Effector memory CD8-positive, alpha-beta T cell (primary cell): ENCODE measurements around the gene PHKG1.
A peak's percentile ranks its signal among the peaks of the same experiment; 100 is the strongest.
"Not testable (repeated sequence)": the region's sequence is repeated elsewhere in the genome, so short reads cannot be mapped to it uniquely, and the experiment has no call there.

ENCODE experiments used
- ATAC-seq: fragments of 150-1000 bp; cut with Tn5 transposase; replicated peaks from 2 replicates; pipeline ENCODE4 v1.10.0; 2021; ENCODE audit warnings: mild to moderate bottlenecking, moderate library complexity
- DNase-seq, 3 experiments: peaks; one replicate each; pipeline ENCODE4 v3.0.0; 2021
- H3K27ac Mint-ChIP-seq, 2 donors: one replicate each; pipeline ENCODE4 v1.8.0; 2022; ENCODE audit warnings: mild to moderate bottlenecking in 2 of 2, mixed read lengths in 2 of 2, moderate library complexity in 2 of 2
- H3K27me3 Mint-ChIP-seq, 2 donors: one replicate each; pipeline ENCODE4 v1.8.0; 2022; ENCODE audit warnings: mixed read lengths in 2 of 2
- H3K36me3 Mint-ChIP-seq: one replicate; pipeline ENCODE4 v1.8.0; 2022; ENCODE audit warnings: mild to moderate bottlenecking, moderate library complexity, mixed read lengths; ENCODE audit not compliant: insufficient read depth
- H3K4me1 Mint-ChIP-seq, 2 donors: one replicate each; pipeline ENCODE4 v1.8.0; 2022; ENCODE audit warnings: low read depth in 2 of 2, mixed read lengths in 2 of 2
- H3K4me3 Mint-ChIP-seq, 2 donors: one replicate each; pipeline ENCODE4 v1.8.0; 2022; ENCODE audit warnings: mild to moderate bottlenecking in 2 of 2, mixed read lengths in 2 of 2, moderate library complexity in 2 of 2
- H3K9me3 Mint-ChIP-seq, 2 donors: one replicate each; pipeline ENCODE4 v1.8.0; 2022; ENCODE audit warnings: mixed read lengths in 2 of 2

Gene PHKG1

DNA sequence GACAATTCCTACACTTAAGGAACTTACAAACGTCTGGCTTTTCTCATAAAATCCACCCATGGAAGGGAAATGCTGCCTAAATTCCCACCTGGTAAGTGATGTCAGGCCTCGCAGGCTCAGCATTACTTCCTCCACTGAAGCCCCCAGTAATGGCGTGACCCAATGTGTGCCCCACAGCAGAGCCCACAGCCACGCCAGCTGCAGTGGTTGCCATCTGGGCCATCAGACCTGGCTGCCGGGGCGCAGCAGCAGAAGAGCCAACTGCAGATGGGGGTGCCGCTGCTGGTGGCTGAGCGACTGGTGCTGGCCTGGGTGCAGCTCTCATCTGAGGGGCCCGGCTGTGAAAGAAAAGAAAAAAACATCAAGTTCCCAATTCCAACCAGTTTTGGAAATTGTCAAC, 11.4 kb upstream of the PHKG1 start:
- not testable (repeated sequence) for H3K27me3 Mint-ChIP-seq, H3K27ac Mint-ChIP-seq, ATAC-seq, H3K9me3 Mint-ChIP-seq, DNase-seq
- Mint-ChIP-seq H3K36me3 (peaks cover 73% of the 10 kb centered on the region), H3K4me1 (peaks cover 16 to 30% of the 10 kb centered on the region in 2 donors), H3K4me3 (peak overlapping the region in 1 of 2 donors; percentile 5)

DNA sequence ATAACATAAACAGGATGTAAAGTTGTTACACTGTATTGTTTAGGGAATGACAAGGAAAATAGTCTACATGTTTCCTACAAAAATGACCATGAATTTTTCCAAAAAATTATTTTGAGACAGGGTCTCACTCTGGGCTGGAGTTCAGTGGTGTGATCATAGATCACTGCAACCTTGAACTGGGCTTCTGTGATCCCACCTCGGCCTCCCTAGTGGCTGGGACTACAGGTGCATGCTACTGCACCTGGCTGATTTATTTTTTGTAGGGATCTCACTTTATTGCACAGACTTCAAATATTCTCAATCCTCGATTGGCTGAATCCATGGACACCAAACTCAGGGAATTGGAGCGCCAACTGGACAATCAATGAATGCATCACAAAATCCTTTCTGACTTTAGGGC, 6.9 kb upstream of the PHKG1 start:
- H3K27ac Mint-ChIP-seq: peak overlapping the region in 1 of 2 donors; percentile 49
- H3K4me3 Mint-ChIP-seq: no peak overlapping the region
- H3K9me3 Mint-ChIP-seq: no peaks in the 10 kb centered on the region
- DNase-seq: no peak
- H3K36me3 Mint-ChIP-seq: peaks cover 71% of the 10 kb centered on the region
- ATAC-seq: no peak
- no peaks in the 10 kb centered on the region for H3K27me3 Mint-ChIP-seq
- peaks cover 2 to 9% of the 10 kb centered on the region in 2 donors for H3K4me1 Mint-ChIP-seq

DNA sequence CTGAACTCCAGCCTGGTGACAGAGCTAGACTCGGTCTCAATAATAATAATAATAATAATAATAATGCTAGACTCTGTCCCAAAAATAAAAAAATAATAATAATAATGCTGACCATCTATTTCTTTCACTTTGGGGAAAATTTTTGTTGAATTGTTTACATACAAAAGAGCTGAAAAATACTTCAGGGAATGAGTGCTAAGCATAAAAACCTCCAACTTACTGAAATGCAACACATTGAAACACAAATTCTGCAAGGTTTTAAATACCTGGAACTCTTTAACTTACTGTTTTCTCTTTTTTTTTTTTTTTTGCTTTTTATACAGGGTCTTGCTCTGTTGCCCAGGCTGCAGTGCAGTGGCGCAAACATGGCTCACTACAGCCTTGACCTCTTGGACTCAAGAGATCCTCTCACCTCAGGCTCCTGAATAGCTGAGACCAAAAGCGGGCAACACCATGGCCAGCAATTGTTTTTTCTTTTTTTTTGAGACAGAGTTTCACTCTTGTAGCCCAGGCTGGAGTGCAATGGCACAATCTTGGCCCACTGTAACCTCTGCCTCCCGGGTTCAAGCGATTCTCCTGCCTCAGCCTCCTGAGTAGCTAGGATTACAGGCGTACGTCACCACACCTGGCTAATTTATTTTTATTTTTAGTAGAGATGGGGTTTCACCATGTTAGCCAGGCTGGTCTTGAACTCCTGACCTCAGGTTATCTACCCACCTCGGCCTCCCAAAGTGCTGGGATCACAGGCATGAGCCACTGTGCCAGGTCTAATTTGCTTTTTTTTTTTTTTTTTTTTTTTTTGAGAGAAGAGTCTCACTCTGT, 5.6 kb upstream of the PHKG1 start:
- H3K27me3 Mint-ChIP-seq, DNase-seq, ATAC-seq, H3K4me1 Mint-ChIP-seq, H3K27ac Mint-ChIP-seq, H3K4me3 Mint-ChIP-seq, H3K9me3 Mint-ChIP-seq: not testable (repeated sequence)
- peaks cover 65% of the 10 kb centered on the region for H3K36me3 Mint-ChIP-seq

DNA sequence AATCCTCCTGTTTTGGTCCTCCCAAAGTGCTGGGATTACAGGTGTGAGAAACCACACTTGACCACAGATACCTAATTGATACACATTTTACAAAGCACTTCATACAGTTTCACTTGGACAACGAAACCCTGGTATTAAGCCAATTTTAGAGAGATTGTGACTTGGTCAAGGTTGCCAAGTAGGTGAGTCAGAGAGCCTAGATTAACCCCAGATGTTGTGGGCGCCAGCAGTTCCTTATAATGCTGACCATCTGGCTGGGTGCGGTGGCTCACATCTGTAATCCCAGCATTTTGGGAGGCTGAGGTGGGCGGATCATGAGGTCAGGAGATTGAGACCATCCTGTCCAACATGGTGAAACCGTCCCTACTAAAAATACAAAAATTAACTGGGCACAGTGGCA, 4.9 kb upstream of the PHKG1 start:
- DNase-seq (no peak), ATAC-seq (no peak)
- Mint-ChIP-seq H3K27me3 (no peaks in the 10 kb centered on the region), H3K4me3 (no peak overlapping the region), H3K4me1 (peaks cover 0 to 9% of the 10 kb centered on the region in 2 donors), H3K36me3 (peaks cover 58% of the 10 kb centered on the region), H3K9me3 (no peaks in the 10 kb centered on the region), H3K27ac (peak overlapping the region in 1 of 2 donors; percentile 5)

DNA sequence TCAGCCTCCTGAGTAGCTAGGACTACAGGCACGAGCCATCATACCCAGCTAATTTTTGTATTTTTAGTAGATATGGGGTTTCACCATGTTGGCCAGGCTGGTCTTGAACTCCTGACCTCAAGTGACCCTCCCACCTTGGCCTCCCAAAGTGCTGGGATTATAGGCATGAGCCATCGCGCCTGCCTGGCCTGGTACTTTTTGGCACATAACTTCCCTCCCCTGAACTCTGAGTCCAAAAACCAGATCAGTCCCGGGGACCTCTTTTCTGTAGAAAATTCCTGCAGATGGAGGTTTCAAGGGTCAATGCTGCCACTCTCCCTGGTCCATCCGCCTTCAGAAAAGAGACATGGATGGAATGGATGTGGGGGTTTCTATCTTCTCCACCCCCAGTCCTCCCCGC, 364 bp downstream of the PHKG1 start:
- H3K9me3 Mint-ChIP-seq, H3K4me3 Mint-ChIP-seq, H3K4me1 Mint-ChIP-seq, H3K27me3 Mint-ChIP-seq, H3K27ac Mint-ChIP-seq, DNase-seq, ATAC-seq: not testable (repeated sequence)
- H3K36me3 Mint-ChIP-seq: peaks cover 25% of the 10 kb centered on the region

DNA sequence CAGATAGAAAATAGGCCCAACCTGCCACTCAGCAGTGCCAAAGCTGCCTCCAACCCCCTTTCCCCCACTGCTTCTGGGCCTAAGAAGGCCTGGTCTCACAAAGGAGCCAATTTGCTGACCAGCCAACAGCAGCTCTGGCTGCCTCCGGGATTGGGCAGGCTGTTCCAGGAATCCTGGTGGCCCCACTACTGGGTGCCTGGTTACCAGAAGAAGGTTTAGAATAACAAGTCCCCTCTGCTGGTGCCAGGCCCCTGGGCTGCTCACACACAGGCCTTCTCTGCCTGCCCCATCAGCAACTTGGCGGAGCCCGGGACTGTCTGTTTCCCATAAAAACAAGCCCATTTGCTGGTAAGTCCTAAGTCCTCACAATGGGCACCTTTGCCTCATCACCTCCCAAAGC, 1.2 kb downstream of the PHKG1 start:
- Mint-ChIP-seq H3K27ac (no peak overlapping the region), H3K4me1 (no peaks in the 10 kb centered on the region), H3K36me3 (peaks cover 23% of the 10 kb centered on the region), H3K4me3 (no peak overlapping the region), H3K27me3 (no peaks in the 10 kb centered on the region), H3K9me3 (no peaks in the 10 kb centered on the region)
- DNase-seq: no peak
- no peak for ATAC-seq

DNA sequence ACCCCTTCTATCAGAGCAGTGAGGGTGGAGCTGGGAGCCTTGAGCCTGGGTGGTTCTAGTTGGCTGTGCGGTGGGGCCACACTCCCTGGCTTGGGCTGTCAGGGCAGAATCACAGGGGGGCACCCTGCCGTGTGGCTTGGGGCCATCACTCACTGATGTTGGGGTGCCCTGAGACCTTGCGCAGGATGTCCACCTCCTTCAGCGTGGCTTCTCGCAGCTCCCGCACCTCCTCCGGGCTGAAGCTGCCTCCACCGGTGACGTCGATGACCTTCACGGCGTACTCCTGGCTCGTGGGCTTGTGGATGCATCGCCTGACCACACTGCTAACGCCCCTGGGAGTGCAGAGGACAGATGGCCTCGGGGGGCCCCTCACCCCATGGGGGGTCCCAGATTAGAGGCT, 5.3 kb downstream of the PHKG1 start:
- Mint-ChIP-seq H3K4me1 (no peaks in the 10 kb centered on the region), H3K36me3 (peaks cover 29% of the 10 kb centered on the region), H3K27me3 (no peaks in the 10 kb centered on the region), H3K27ac (no peak overlapping the region), H3K9me3 (no peaks in the 10 kb centered on the region), H3K4me3 (no peak overlapping the region)
- DNase-seq: no peak
- ATAC-seq: no peak

DNA sequence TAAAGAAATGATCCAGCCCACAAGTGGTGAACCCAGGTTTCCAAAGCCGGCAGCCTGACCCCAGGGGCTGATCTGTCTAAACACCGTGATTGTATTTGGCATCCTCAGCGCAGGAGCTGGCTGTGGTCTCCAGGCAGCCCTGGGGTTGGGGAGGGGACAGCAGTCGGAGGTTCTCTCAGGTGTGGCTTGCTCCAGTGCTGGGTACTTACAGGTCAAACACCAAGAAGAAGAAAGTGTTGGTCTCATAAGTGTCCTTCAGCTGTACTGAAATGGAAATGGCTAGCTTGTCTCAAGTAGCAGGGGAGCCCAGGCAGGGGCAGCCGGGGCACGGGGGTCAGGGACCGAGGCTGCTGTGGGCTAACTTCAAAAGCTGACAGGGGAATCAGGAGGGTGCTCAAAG, 6.0 kb downstream of the PHKG1 start:
- Mint-ChIP-seq H3K9me3 (no peaks in the 10 kb centered on the region), H3K27me3 (no peaks in the 10 kb centered on the region), H3K4me3 (no peak overlapping the region), H3K36me3 (peaks cover 35% of the 10 kb centered on the region), H3K4me1 (no peaks in the 10 kb centered on the region), H3K27ac (peak overlapping the region in 1 of 2 donors; percentile 52)
- no peak for DNase-seq
- ATAC-seq: no peak

DNA sequence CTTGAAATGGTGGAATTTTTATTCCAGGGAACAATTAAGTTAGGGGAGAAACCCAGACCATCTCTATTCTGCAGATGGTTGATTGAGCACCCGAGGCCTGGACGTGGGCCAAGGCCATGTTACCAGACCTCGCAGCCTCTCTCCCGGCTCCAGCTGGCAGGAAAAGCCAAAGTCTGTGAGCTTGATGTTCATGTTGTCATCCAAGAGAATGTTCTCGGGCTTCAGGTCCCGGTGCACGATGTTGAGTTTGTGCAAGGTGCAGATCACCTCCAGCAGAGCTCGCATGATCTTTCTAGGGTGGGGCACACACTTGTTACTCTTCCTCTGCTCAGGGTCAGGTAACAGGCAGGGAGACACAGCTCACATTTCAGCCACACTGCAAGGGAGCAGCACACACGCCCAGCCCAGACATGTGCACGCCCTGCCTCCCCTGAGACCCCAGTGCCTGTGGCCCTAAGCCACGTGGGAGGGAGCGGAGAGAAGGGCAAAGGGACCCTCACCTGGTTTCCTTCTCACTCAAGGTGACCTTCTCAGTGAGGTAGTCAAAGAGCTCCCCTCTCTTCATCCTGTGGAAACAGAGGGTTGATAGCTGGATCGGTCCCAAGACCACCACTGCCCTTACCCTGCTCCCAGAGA, 9.5 kb downstream of the PHKG1 start:
- DNase-seq: no peak
- peaks cover 31% of the 10 kb centered on the region for H3K36me3 Mint-ChIP-seq
- no peak overlapping the region for H3K27ac Mint-ChIP-seq
- no peaks in the 10 kb centered on the region for H3K4me1 Mint-ChIP-seq
- ATAC-seq: no peak
- H3K9me3 Mint-ChIP-seq: no peaks in the 10 kb centered on the region
- no peaks in the 10 kb centered on the region for H3K27me3 Mint-ChIP-seq
- no peak overlapping the region for H3K4me3 Mint-ChIP-seq

DNA sequence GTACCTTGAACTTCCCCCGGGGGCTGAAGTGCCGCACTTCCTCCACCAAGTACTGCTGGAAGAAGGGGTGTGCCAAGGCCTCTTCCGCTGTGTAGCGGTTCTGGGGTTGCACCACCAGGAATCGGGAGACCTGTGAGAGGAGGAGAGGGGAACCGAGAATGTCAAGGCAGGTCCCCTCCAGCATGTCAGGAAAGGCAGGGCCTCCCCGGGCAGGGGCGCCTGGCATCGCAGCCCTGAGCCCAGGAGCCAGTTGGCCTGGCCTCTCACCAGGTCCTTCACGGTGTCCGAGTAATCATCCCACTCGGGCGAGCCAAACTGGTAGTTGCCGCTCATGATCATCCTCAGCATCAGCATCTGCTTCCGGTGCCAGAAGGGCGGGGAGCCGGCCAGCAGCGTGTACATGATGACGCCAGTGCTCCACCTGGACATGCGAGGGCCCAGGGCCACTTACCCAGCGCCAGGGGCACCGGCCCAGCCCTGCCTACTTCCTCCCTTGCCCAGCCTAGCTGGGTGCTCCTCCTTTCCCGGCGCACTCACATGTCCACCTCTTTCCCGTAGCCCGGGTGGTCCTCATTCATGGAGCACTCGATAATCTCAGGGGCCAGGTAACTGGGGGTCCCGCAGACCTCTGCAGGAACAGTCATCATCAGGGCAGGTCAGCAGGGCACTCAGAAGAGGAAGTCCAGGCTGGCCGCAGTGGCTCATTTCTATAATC, 11.0 kb downstream of the PHKG1 start:
- Mint-ChIP-seq H3K9me3 (no peaks in the 10 kb centered on the region), H3K4me3 (no peak overlapping the region), H3K4me1 (no peaks in the 10 kb centered on the region), H3K27me3 (no peaks in the 10 kb centered on the region), H3K27ac (no peak overlapping the region), H3K36me3 (peaks cover 25% of the 10 kb centered on the region)
- ATAC-seq (no peak), DNase-seq (no peak)

DNA sequence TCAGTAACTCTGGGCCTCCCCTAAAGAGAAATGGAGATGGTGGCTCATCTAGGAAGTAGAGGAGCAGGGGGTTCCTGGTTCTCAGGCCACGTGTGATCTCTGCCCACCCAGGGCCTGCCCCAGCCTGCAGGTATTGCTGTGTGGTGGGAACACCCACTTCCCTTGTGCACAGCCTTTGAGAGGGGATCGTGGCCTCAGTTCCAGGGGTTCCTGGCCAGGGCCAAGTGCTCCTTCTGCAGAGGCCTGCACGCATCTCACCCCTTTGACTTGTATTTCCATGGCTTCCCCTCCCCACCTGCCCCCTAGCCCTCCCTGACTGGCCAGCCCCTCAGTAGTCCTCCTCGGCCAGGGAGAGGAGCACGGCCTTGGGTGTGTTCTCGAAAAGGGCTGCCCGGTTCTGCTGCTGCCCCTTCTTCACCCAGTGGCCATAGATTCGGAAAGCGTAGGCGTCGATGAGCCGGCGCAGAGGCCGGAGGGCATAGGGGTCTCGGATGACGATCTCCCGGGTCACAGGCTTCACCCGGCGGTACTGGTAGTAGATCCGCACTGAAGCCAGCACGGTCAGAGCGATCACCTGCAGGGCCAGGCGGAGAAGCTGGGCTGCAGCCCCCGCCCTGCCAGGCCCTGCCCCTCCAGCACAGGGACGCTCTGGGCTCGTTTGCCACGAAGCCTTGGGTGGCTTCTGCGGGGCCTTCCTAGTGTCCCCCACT, 11.9 kb downstream of the PHKG1 start:
- not testable (repeated sequence) for H3K27me3 Mint-ChIP-seq, H3K9me3 Mint-ChIP-seq, DNase-seq, ATAC-seq, H3K4me3 Mint-ChIP-seq, H3K27ac Mint-ChIP-seq, H3K4me1 Mint-ChIP-seq
- peaks cover 19% of the 10 kb centered on the region for H3K36me3 Mint-ChIP-seq

DNA sequence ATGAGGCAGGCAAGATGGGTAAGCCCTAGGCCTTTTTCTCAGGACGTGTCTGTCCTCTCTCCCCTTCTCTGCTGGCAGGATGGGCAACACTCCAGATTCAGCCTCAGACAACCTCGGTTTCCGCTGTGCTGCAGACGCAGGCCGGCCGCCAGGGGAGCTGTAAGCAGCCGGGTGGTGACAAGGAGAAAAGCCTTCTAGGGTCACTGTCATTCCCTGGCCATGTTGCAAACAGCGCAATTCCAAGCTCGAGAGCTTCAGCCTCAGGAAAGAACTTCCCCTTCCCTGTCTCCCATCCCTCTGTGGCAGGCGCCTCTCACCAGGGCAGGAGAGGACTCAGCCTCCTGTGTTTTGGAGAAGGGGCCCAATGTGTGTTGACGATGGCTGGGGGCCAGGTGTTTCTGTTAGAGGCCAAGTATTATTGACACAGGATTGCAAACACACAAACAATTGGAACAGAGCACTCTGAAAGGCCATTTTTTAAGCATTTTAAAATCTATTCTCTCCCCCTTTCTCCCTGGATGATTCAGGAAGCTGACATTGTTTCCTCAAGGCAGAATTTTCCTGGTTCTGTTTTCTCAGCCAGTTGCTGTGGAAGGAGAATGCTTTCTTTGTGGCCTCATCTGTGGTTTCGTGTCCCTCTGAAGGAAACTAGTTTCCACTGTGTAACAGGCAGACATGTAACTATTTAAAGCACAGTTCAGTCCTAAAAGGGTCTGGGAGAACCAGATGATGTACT, 13.1 kb downstream of the PHKG1 start:
- Mint-ChIP-seq H3K9me3 (no peaks in the 10 kb centered on the region), H3K4me1 (no peaks in the 10 kb centered on the region), H3K27me3 (no peaks in the 10 kb centered on the region), H3K36me3 (peaks cover 23% of the 10 kb centered on the region), H3K27ac (peak overlapping the region in 1 of 2 donors; percentile 84), H3K4me3 (no peak overlapping the region)
- DNase-seq: no peak
- ATAC-seq: no peak

DNA sequence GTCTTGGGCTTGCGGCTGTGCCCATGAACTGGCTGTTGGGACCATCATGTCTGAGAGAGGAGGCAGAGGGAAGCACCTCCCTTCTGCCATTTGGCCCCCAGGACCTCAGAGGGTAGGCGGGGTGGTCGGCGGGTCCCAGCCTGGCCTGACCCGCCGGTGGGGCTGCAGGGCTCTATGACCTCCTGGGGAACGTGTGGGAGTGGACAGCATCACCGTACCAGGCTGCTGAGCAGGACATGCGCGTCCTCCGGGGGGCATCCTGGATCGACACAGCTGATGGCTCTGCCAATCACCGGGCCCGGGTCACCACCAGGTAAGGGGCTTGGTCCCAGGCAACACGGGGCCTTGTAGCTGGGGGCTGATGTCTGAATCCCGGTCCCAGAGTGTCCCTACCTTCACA, 14.6 kb downstream of the PHKG1 start:
- Mint-ChIP-seq H3K36me3 (peaks cover 27% of the 10 kb centered on the region), H3K27me3 (no peaks in the 10 kb centered on the region), H3K27ac (peak overlapping the region in 1 of 2 donors; percentile 84), H3K4me3 (no peak overlapping the region), H3K4me1 (peaks cover 4 to 5% of the 10 kb centered on the region in 2 donors), H3K9me3 (no peaks in the 10 kb centered on the region)
- no peak for DNase-seq
- no peak for ATAC-seq
